Activated T-cell treated with anti-CD3 and anti-CD28 coated beads, Interleukin-2, amount 50 U/mL, for 1 hour (primary cell): Measurements from ENCODE around the gene STOX2.

Experiments used
- DNase-seq: peaks from one replicate; pipeline ENCODE4 v3.0.0-alpha.2; 2020

The STOX2 gene

GRCh38 chr4:183898456-183898855 lies 6.7 kb upstream of the STOX2 start:
- no peak for DNase-seq

DNA sequence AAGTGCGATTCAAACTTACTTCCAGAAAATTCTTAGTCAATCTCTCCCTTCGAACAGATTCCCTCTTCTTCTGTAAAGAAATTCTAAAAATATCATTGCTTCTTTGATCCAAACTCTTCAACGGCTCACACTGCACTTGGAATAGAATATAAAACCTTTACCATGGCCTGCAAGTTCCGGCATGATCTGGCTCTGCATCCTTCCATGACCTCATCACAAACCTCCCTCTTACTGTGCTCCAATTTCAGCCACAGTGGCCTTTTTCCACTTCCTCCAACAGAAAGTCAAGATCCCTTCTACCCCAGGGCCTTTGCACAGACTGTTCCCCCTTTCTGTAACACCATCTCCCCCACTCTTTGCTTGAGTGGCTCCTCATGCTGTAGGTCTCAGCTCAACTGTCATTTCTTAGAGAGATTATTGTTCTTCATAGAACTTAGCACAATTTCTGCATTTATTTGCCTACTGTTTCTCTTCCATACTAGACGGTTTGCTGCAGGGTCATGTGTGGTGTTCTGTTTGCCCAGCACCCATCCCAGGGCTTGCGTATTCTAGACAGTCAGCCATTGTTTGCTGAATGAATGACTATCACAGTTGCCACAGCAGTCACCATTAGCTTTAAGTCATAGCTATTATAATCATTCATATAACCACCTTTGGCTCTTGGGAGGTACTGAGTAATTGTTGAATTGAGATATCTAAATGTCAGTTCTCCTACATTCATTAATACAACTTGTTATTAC lies 1.9 kb upstream of the STOX2 start:
- no peak for DNase-seq

GRCh38 chr4:183905593-183906488 lies 734 bp downstream of the STOX2 start:
- no peak for DNase-seq

GRCh38 chr4:183906489-183906738 lies 1.3 kb downstream of the STOX2 start:
- DNase-seq, result no peak

DNA sequence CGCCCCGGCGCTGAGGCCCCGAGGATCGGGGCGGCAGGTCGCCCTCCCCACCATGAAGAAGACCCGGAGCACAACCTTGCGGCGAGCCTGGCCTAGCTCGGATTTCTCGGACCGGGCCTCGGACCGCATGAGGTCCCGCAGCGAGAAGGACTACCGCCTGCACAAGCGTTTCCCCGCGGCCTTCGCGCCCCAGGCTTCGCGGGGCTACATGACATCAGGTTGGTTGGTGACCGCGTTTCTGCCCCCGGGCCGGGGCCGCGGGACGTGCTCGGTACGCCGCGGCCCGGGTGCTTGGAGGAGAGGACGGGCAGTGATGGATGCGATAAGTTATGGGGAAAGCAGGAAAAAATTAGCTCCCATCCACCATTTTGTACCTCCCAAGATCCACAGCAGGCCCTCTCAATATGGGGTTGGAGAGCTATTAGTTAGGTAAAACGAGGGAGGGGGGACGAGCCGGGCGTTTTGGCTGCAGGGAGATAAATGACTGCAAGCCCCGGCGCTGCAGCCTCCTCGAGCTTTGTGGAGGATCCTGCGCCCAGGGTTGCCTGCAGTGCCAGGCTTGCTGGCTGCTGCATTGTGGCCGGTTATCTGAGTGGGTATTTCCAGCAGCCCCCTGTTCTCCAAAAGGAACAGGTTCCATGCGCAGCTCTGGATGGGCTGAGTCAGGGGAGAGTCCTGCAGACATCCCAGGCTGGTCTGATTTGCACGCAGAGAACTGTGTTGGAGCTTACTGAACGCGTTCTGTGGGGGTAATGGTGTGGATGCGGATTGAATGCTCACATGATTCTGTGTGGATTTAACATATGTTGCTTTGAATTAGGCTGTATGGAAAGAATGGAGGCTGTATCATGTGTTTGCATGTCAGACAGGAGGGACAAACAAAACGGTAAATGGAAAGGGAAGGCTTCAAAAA lies 1.9 kb downstream of the STOX2 start:
- DNase-seq, result no peak

DNA sequence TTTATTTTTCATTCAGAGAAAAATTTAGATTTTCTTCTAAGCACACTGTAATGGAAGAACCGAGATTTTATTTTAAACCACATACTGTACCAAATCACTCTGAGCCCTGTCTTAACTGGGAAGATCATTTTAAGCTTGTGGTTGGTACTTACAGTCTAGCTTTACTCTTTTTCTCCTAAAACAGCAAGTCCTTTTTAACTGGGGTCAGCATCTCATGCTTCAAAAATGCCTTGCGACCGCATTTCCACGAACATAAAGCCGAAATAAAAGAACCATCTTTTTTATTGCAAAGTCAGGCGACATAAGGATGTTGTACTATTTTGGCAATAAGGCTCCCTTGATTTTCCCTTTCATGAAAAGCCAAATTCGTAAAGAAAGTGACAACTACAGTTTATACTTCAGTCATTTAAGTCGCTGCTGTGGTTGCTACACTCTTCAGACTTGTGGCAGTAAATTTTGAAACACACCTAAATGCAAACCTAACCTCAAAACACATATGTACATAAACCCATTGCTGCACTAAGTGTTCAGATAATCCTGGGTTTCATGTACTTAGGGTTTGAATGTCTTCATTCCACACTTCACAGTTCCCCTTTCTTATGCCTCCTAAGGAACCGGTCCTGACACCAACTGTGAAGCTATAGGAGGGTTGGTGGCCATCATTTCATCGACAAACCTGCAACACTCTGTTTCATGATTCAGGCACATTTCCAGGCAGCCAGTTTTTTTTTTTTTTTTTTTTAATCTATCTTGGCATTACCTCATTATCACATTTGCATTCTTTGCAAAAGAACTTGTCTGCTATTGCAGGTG lies 3.0 kb downstream of the STOX2 start:
- DNase-seq, result no peak

DNA sequence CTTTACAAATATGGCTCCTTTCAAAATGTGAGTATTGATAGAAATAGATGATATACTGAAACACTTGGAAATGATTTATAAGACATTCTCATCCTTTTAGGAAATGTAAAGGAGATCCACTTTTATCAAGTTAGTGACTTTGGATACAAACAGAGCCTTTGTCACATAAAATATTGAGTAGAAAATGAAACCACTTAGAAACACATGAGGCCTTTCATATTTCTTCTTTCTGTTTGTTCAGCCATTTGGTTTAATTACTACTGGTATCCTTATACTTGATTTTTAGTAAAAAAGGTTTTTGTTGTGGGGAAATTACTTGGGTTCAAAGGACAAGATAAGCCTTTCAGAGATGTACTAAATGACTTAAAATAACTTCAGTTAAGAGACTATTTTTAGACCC lies 4.1 kb downstream of the STOX2 start:
- no peak for DNase-seq

GRCh38 chr4:183909801-183910200 lies 4.7 kb downstream of the STOX2 start:
- no peak for DNase-seq

DNA sequence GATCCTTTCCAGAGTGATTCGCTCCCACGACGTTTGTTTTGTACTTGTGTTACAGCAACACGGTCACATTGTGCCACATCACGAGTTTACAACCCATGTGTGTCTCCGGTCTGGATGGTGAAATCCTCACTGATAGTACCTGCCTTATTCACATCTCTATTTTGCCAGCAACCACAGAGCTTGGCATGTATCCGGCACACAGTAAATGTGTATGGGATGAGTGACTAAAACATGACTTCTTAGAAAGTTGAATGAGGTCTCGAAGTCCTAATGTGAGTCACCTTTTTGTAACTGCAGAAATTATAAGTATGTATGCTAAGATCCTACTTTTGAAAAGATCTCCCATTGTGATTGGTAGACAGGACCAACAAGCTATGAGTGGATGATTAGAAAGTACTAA lies 7.5 kb downstream of the STOX2 start:
- DNase-seq, result no peak

DNA sequence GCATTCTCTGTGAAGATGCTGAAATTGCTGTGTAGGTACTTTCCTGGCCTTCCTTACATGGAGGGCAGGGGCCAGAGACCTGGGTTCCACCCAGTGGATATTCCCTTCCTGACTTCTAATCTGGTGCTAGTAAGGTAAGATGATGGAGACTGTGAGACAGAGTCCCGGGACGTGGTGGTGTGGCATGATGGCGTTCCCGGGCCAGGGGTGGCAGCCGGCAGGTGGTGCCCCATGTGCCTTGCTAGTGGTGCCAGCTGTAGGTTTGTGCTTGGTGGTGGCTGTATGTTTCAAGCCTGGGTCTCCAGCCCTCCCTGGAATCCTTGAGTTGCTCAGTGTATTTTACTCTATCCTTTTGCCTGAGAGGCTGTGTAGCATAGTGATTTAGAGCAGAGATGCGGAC lies 10.9 kb downstream of the STOX2 start:
- no peak for DNase-seq

- DNase-seq, result no peak
Observed at GRCh38 chr4:183918696-183919095, 13.6 kb downstream of the STOX2 start.

DNA sequence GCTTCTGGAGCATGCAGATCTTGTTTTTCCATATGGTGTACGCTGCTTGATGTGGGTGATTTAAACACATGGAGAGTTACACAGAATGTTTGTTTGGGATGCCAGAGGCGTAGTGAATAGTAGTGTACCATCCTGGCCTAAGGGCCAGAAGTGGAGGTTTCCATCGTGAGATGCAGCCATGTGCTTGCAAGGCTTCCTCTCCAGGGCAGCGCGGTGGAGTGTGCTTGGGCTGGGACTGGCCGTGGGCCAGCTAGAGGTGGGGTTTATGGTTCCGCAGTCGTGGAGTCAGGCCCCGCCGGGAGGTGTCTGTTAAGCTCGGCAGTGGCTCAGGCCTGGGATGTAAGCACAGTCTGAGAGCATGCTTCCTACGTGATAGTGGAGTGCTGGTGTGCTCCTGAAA lies 14.0 kb downstream of the STOX2 start:
- no peak for DNase-seq

DNA sequence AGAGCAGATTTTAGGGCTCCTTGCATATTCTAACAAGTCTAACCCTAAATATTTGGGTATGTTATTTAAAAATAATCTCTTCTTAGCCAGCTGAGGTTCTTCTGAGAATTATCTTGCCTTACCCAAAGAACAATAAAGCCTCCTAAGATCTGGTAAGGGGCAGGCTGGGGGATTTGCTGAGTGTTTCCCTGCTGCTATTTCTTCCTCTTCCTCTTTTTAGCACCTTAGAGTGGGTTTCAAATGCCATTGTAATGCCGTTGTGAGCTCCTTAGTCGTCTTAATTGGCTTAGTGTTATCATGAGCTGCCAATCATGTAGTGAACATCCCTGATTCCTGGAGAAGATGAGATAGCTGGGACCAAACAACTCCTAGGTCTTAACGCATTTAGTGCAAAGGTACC lies 15.4 kb downstream of the STOX2 start:
- DNase-seq, result no peak

- DNase-seq, result no peak
Observed at GRCh38 chr4:183921335-183921734, 16.2 kb downstream of the STOX2 start.

GRCh38 chr4:183924362-183925044 lies 19.4 kb downstream of the STOX2 start:
- no peak for DNase-seq

DNA sequence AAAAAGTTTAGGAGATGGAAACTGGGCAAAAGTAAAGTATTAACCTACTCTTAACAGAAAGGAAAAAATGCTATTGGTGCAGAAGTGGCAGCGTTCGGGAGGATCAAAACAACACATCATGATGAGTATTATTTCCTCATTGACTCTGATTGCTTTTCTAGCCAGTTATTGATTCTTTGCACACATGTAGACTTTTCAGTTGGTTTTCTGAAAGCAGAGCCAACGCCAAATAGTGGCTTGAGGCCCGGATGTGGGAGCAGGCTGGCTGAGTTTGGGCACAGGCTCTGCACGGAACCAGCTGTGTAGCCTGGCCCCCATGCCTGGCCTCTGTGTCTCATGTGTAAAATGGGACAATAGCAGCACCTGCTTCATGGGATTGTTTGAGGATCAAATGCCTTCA lies 21.8 kb downstream of the STOX2 start:
- DNase-seq, result no peak

DNA sequence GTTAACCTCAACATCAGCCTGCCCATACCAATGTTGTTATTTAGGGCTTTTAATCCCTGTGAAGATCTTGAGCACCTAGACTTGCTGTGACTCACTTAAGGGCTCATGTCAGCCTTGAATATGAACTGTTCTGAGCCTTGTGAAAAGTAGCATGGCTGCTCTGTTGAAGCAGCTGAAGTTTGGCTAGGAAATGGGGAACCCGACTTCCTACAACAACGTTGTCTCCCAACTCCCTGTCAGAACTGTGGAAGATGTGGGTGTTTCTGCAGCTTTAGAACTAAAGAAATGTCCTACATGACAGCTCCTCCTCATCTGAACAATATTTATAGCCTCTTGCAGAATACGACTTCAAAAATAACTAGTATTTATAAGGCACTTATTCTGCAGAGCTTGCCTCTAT lies 27.5 kb downstream of the STOX2 start:
- DNase-seq, result no peak

DNA sequence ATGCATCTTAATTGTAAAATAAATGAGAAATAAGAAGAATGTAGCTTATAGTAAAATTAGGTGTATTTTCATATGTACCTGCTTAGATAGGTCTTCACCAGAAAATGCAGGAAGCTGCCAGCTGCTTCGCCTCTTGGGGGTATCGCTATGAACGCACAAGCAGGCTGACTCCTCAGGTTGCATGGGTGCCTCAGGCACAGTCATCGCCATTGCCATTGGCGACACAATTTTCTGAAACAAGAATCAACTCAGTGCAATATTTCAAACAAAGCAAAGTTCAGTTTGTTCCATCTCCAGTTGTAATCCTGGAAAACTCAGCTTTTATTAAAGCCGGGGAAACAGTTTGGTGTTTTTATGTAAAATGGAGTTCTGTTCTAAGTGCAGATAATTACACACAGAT lies 29.7 kb downstream of the STOX2 start:
- DNase-seq, result no peak

DNA sequence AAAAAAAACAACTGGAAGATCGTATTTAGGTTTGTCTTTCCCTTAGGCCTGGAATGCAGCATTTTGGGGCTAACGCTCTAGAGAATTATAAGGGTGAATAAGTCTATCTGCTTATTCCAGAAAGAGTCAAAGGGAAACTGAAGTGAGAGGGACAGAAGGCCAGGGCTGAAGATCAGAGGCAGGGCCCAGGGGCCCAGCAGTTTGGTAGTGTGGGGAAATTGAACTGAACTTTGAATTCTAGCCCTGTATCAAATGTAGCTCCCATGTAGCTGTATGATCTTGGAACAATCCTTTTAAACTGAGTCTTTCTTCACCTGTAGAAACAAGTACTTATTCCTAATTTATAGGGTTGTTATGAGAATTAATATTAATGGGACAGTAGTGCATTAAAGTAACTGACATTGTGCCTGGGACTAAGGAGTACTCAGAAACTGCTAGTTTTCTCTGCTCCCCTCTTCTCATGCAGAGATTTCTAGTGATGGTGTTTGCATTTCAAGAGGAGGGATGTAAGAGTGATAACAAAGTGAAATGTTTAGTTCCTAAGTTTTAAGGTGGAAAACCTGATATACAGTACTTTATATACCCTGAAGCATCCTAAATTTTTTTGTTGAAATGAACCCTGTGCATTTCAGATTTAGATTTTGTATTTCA lies 30.4 kb downstream of the STOX2 start:
- no peak for DNase-seq

DNA sequence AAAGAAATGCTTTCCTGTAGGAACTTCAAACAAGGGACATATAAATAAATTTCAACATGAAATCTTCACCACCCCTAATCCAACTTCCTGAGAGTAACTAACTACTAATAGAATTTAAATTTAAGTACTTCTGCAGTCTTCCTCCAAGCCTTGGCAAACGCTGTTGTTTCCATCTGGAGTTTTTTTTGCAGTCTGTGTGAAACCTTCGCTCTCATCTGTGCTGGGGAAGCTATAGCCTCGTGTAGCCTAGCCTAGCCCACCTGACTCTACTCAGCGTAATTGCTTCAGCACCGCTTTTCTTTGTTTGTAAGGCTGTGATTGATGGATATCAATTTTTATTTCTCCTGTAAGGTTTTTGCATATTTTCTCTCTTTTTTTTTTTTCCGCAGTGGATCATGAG lies 30.9 kb downstream of the STOX2 start:
- no peak for DNase-seq

GRCh38 chr4:183936574-183937345 lies 31.7 kb downstream of the STOX2 start:
- no peak for DNase-seq
